GM12878 (cell line): ENCODE results near the gene OR56A4. TPM values are rescaled to one million over a fixed set of nuclear protein-coding genes. Genes with fewer than 3 reads are reported as not detected.

Source experiments
- ATAC-seq: fragments of 200-7000 bp; cut with Tn5 transposase; 3 replicates; pipeline ENCODE4 v1.9.1; 2020; ENCODE audit warnings: mild to moderate bottlenecking, moderate library complexity
- BruUV-seq: library from RNA; stranded (reverse); fragments of 400-500 nt; replicated peaks from 2 replicates; lab custom pipeline; 2021; lab: Mats Ljungman, UMichigan
- CTCF ChIA-PET: fragments of 300-600 bp; sonication (Branson Sonifier 250); formaldehyde crosslinking; extraction: SDS; loops from one replicate; lab custom pipeline; 2021; ENCODE audit warnings: inconsistent platforms; lab: Yijun Ruan, JAX
- POLR2A ChIA-PET: fragments of 350-600 bp; formaldehyde crosslinking; extraction: SDS; loops from one replicate; lab custom pipeline; 2021; ENCODE audit warnings: inconsistent platforms; lab: Charles Lee
- RAD21 ChIA-PET: fragments of 300-600 bp; sonication (Branson Sonifier 250); formaldehyde crosslinking; loops from one replicate; lab custom pipeline; 2023; ENCODE audit warnings: antibody characterized with exemption; ENCODE audit not compliant: unreplicated experiment; lab: Charles Lee
- SMC1A ChIA-PET: fragments of 300-600 bp; sonication (Branson Sonifier 250); formaldehyde crosslinking; loops from one replicate; lab custom pipeline; 2023; ENCODE audit not compliant: unreplicated experiment, uncharacterized antibody; lab: Charles Lee
- DNase-seq: peaks from one replicate; pipeline ENCODE4 v3.0.0-alpha.2; 2011; ENCODE audit warnings: low read depth, low spot score
- FAIRE-seq: peaks from 3 replicates; lab custom pipeline; 2011; peaks lifted over from hg19 to GRCh38; lab: Jason Lieb, UNC
- H2AFZ ChIP-seq: 2 replicates; pipeline ENCODE4 v1.6.0; 2011; ENCODE audit warnings: low read depth, low read length, control low read depth; ENCODE audit not compliant: control insufficient read depth
- H3K27ac ChIP-seq: 2 replicates; pipeline ENCODE4 v1.5.1; 2011; ENCODE audit warnings: control low read depth; ENCODE audit not compliant: control insufficient read depth, insufficient read depth
- H3K27me3 ChIP-seq, 2 experiments: replicated peaks in 1 of 2; 2 replicates each; pipeline versions ENCODE4 v1.6.0 to v1.6.1; 2011; ENCODE audit warnings: low read length in 1 of 2; ENCODE audit not compliant: control insufficient read depth in 2 of 2, insufficient read depth in 2 of 2
- H3K36me3 ChIP-seq, 2 experiments: 2 replicates each; pipeline ENCODE4 v1.5.1; 2011; ENCODE audit warnings: low read length in 1 of 2; ENCODE audit not compliant: control insufficient read depth in 2 of 2, insufficient read depth in 2 of 2
- H3K4me1 ChIP-seq: 2 replicates; pipeline ENCODE4 v1.6.1; 2011; ENCODE audit warnings: mild to moderate bottlenecking, low read length, moderate library complexity, mixed read lengths; ENCODE audit not compliant: control insufficient read depth, insufficient read depth
- H3K4me2 ChIP-seq: 2 replicates; pipeline ENCODE4 v1.6.0; 2011; ENCODE audit warnings: control low read depth; ENCODE audit not compliant: control insufficient read depth, insufficient read depth
- H3K4me3 ChIP-seq: fragments of 200-600 bp; sonication (generic); 2 replicates; pipeline ENCODE4 v1.5.1; 2016
- H3K79me2 ChIP-seq: 2 replicates; pipeline ENCODE4 v1.6.0; 2011; ENCODE audit warnings: low read length; ENCODE audit not compliant: control insufficient read depth, insufficient read depth
- H3K9ac ChIP-seq: 2 replicates; pipeline ENCODE4 v1.8.0; 2011; ENCODE audit warnings: low read length, control low read depth, mixed read lengths; ENCODE audit not compliant: control insufficient read depth, insufficient read depth
- H3K9me3 ChIP-seq: replicated peaks from 3 replicates; pipeline ENCODE4 v1.5.1; 2011; ENCODE audit warnings: mild to moderate bottlenecking, low read length; ENCODE audit not compliant: control insufficient read depth, insufficient read depth
- H4K20me1 ChIP-seq: 2 replicates; pipeline ENCODE4 v1.6.0; 2011; ENCODE audit not compliant: control insufficient read depth, insufficient read depth
- ATF7 ChIP-seq: fragments of 450-650 bp; IDR thresholded peaks from 2 replicates; pipeline ENCODE4 v1.6.1; 2016; ENCODE audit warnings: low read depth, mild to moderate bottlenecking
- CHD4 ChIP-seq: fragments of 200-600 bp; sonication (generic); IDR thresholded peaks from 2 replicates; pipeline ENCODE4 v1.6.1; 2016; ENCODE audit warnings: mild to moderate bottlenecking
- CTCF ChIP-seq, 3 experiments: IDR thresholded peaks in 2 of 3; conservative IDR thresholded peaks in 1 of 3; 2 replicates each; pipeline ENCODE4 v1.5.1; 2011; ENCODE audit warnings: low read depth in 3 of 3, low read length in 3 of 3, mild to moderate bottlenecking in 3 of 3, control low read depth in 2 of 3, moderate library complexity in 2 of 3, inconsistent platforms in 1 of 3, mixed read lengths in 1 of 3; ENCODE audit not compliant: control insufficient read depth in 2 of 3, insufficient read depth in 1 of 3; ENCODE audit errors: extremely low read depth in 1 of 3
- ELK1 ChIP-seq: IDR thresholded peaks from 2 replicates; pipeline ENCODE4 v1.6.1; 2012; ENCODE audit warnings: low read depth, low read length, improper control_type of control experiment
- ESRRA ChIP-seq: IDR thresholded peaks from 2 replicates; pipeline ENCODE4 v1.6.1; 2012; ENCODE audit warnings: mild to moderate bottlenecking, low read length, improper control_type of control experiment
- EZH2 ChIP-seq: IDR thresholded peaks from 2 replicates; pipeline ENCODE4 v1.6.1; 2012; ENCODE audit warnings: low read depth, mild to moderate bottlenecking, control low read depth, inconsistent platforms, low read length, borderline replicate concordance; ENCODE audit not compliant: control insufficient read depth
- GATAD2B ChIP-seq: fragments of 450-650 bp; conservative IDR thresholded peaks from 2 replicates; pipeline ENCODE4 v1.6.1; 2017; ENCODE audit warnings: low read depth, mild to moderate bottlenecking, moderate library complexity
- JUNB ChIP-seq: IDR thresholded peaks from 2 replicates; pipeline ENCODE4 v1.6.1; 2016; ENCODE audit warnings: antibody characterized with exemption, mild to moderate bottlenecking
- KLF5 ChIP-seq: fragments of 450-650 bp; IDR thresholded peaks from 2 replicates; pipeline ENCODE4 v1.6.1; 2014; ENCODE audit warnings: mild to moderate bottlenecking; ENCODE audit not compliant: partially characterized antibody
- MEF2A ChIP-seq: IDR thresholded peaks from 2 replicates; pipeline ENCODE4 v1.6.1; 2011; ENCODE audit warnings: low read depth, mild to moderate bottlenecking, low read length, moderate library complexity; ENCODE audit not compliant: insufficient read depth
- MTA3 ChIP-seq: IDR thresholded peaks from 2 replicates; pipeline ENCODE4 v1.6.1; 2012; ENCODE audit warnings: low read length, inconsistent platforms, borderline replicate concordance
- MYB ChIP-seq: fragments of 150-350 bp; IDR thresholded peaks from 2 replicates; pipeline ENCODE4 v1.6.1; 2014; ENCODE audit warnings: mild to moderate bottlenecking, low read depth, low read length, borderline replicate concordance
- MYC ChIP-seq: IDR thresholded peaks from 2 replicates; pipeline ENCODE4 v1.6.1; 2011; ENCODE audit warnings: mild to moderate bottlenecking, low read length, moderate library complexity, inconsistent platforms; ENCODE audit not compliant: insufficient read depth, insufficient replicate concordance, insufficient read length, severe bottlenecking
- NFXL1 ChIP-seq: fragments of 450-650 bp; IDR thresholded peaks from 2 replicates; pipeline ENCODE4 v1.6.1; 2017; ENCODE audit warnings: antibody characterized with exemption, mild to moderate bottlenecking, borderline replicate concordance
- PML ChIP-seq: IDR thresholded peaks from 2 replicates; pipeline ENCODE4 v1.6.1; 2012; ENCODE audit warnings: low read length, inconsistent platforms
- YBX1 ChIP-seq: fragments of 450-650 bp; IDR thresholded peaks from 2 replicates; pipeline ENCODE4 v1.6.1; 2016; ENCODE audit warnings: antibody characterized with exemption
- YY1 ChIP-seq: IDR thresholded peaks from 2 replicates; pipeline ENCODE4 v1.6.1; 2011; ENCODE audit warnings: low read depth, mild to moderate bottlenecking, low read length
- ZBTB4 ChIP-seq: fragments of 450-650 bp; formaldehyde crosslinking; IDR thresholded peaks from 2 replicates; pipeline ENCODE4 v1.4.0; 2022; ENCODE audit warnings: mild to moderate bottlenecking, moderate library complexity
- ZNF274 ChIP-seq: IDR thresholded peaks from one replicate; pipeline ENCODE4 v1.8.0; 2011; ENCODE audit not compliant: insufficient read length, insufficient read depth
- WGBS: methylation state at CpG from one replicate; pipeline ENCODE4 v1.1.6; 2016; ENCODE audit warnings: low lambda C conversion rate; ENCODE audit not compliant: insufficient replicate concordance, insufficient coverage; ENCODE audit errors: missing lambda C conversion rate; 5-methylcytosine and 5-hydroxymethylcytosine counted together
- in situ Hi-C: fragments of 300-500 bp; cut with MboI; formaldehyde crosslinking; loops from 9 replicates; pipeline ENCODE4 v1.14.3; 2018; ENCODE audit warnings: mixed read lengths
- intact Hi-C: fragments of 100-400 bp; cut with micrococcal nuclease; formaldehyde crosslinking; loops from one replicate; pipeline ENCODE4 v1.14.2; 2022; ENCODE audit not compliant: unreplicated experiment
- polyA plus RNA-seq, 11 experiments: library from polyadenylated mRNA; depleted of rRNA in 4 of 11; unstranded in 6 of 11; stranded (reverse) in 5 of 11; fragments of >200 nt; fragmentation: Nextera tagmentation in 4 of 11; fragmentation: Illumina TruSeq in 1 of 11; extraction: Ambion mirVana in 4 of 11; extraction: Trizol in 1 of 11; gene quantifications; 1 replicate in 1 of 11; 2 replicates in 10 of 11; pipeline versions ENCODE4 v1.2.1 to v1.2.3, GENCODE V29; 2011 to 2016; ENCODE audit warnings: inconsistent platforms in 2 of 11, missing spikeins in 2 of 11, low read depth in 1 of 11
- total RNA-seq, 4 experiments: library from RNA; depleted of rRNA in 3 of 4; stranded (reverse); fragments of >200 nt in 3 of 4; fragmentation: Illumina TruSeq in 1 of 4; extraction: Trizol in 1 of 4; gene quantifications; 2 replicates each; pipeline versions ENCODE4 v1.2.1 to v1.2.3, GENCODE V29; 2013 to 2021

OR56A4 gene
- total and polyA plus RNA-seq, 10 of the 15 experiments (the other 5 are each of a cell fraction or from before 2014, with no cell fraction given), result not detected

- no peaks in the 10 kb centered on the region for H3K4me1 ChIP-seq
- intact Hi-C loops (no loop called here), in situ Hi-C loops (no loop called here)
- ChIA-PET RAD21 (no interaction called here), POLR2A (no interaction called here), CTCF (no interaction called here), SMC1A (interaction anchor here (0.6 kb wide), 1 partner anchor 959 kb away, joined by 3 read pairs; no protein-coding TSS in a partner anchor)
- H3K4me2 ChIP-seq, result no peak overlapping the region
- H3K79me2 ChIP-seq, result no peaks in the 10 kb centered on the region
- H4K20me1 ChIP-seq, result no peaks in the 10 kb centered on the region
- TF ChIP-seq ESRRA (no peak), MYB (no peak), ELK1 (no peak), ATF7 (no peak), NFXL1 (no peak), CHD4 (no peak), GATAD2B (no peak), ZBTB4 (CRISPR knock-in tag) (no peak), YBX1 (no peak), ZNF274 (no peak), YY1 (no peak), EZH2 (no peak), CTCF (IDR thresholded peaks at IDR 0.05 in 2 of 3, conservative IDR thresholded peaks at IDR 0.05 in 1 of 3; ENCODE audit: control insufficient read depth in 2 of 3, extremely low read depth in 1 of 3, insufficient read depth in 1 of 3, low read depth in 3 of 3, low read length in 3 of 3) (no peak), MEF2A (no peak), JUNB (no peak), PML (no peak), KLF5 (no peak), MYC (no peak), MTA3 (no peak)
- no peaks in the 10 kb centered on the region for H3K9me3 ChIP-seq
- no peak overlapping the region for H3K9ac ChIP-seq
- no peak overlapping the region for H2AFZ ChIP-seq
- H3K27me3 ChIP-seq, result no peaks in the 10 kb centered on the region
- BruUV-seq, result no TSS peak
- WGBS, result 19% methylated on average over 3 of the region's 3 CpGs
- no peaks in the 10 kb centered on the region for H3K36me3 ChIP-seq
- FAIRE-seq, result no peak
- no peak for DNase-seq
- H3K4me3 ChIP-seq, result no peak overlapping the region
- no peak overlapping the region for H3K27ac ChIP-seq
- no peak for ATAC-seq
These were observed 51.2 kb downstream of the OR56A4 start for GRCh38 chr11:5955586-5955985.
